Liver (tissue), 9 donors: ENCODE data around the gene SPECC1. TPM values are rescaled to one million over a fixed set of nuclear protein-coding genes. Genes with fewer than 3 reads are reported as not detected.

Experiments
- DNase-seq: peaks from one replicate; pipeline ENCODE4 v3.0.0-alpha.2; 2017; ENCODE audit warnings: low spot score
- H3K27ac ChIP-seq, 2 donors: one replicate each; pipeline ENCODE4 v1.7.0; 2013; ENCODE audit warnings: inconsistent platforms in 2 of 2, low read length in 2 of 2, control low read depth in 1 of 2, low read depth in 1 of 2, mild to moderate bottlenecking in 1 of 2
- H3K27me3 ChIP-seq, 4 donors: one replicate each; pipeline versions ENCODE4 v1.6.1 to v1.7.0; 2013; ENCODE audit warnings: low read length in 3 of 4, inconsistent platforms in 1 of 4, mild to moderate bottlenecking in 1 of 4, moderate library complexity in 1 of 4; ENCODE audit not compliant: control insufficient read depth in 4 of 4, insufficient read depth in 4 of 4
- H3K36me3 ChIP-seq, 4 donors: one replicate each; pipeline versions ENCODE4 v1.6.1 to v1.7.0; 2013; ENCODE audit warnings: low read length in 3 of 4, mild to moderate bottlenecking in 3 of 4, low read depth in 1 of 4, moderate library complexity in 1 of 4; ENCODE audit not compliant: control insufficient read depth in 4 of 4, insufficient read depth in 3 of 4
- H3K4me1 ChIP-seq, 4 donors: one replicate each; pipeline versions ENCODE4 v1.6.1 to v1.7.0; 2013; ENCODE audit warnings: low read length in 3 of 4, mild to moderate bottlenecking in 3 of 4, moderate library complexity in 1 of 4; ENCODE audit not compliant: control insufficient read depth in 4 of 4, insufficient read depth in 4 of 4
- H3K4me3 ChIP-seq, 3 donors: one replicate each; pipeline versions ENCODE4 v1.6.1 to v1.7.0; 2013; ENCODE audit warnings: low read length in 3 of 3, control low read depth in 1 of 3, low read depth in 1 of 3, mild to moderate bottlenecking in 1 of 3
- H3K9ac ChIP-seq, 2 donors: one replicate each; pipeline ENCODE4 v1.7.0; 2013; ENCODE audit warnings: low read length in 2 of 2, mild to moderate bottlenecking in 2 of 2, moderate library complexity in 2 of 2, control low read depth in 1 of 2, low read depth in 1 of 2
- H3K9me3 ChIP-seq, 4 donors: one replicate each; pipeline versions ENCODE4 v1.6.1 to v1.7.0; 2013; ENCODE audit warnings: low read length in 3 of 4; ENCODE audit not compliant: control insufficient read depth in 4 of 4
- EGR1 ChIP-seq, 2 donors: IDR thresholded peaks; 2 replicates each; pipeline ENCODE4 v1.6.1; 2016 to 2018; ENCODE audit warnings: antibody characterized with exemption in 2 of 2, low read depth in 2 of 2
- FOXA1 ChIP-seq: IDR thresholded peaks from 2 replicates; pipeline ENCODE4 v1.6.1; 2016; ENCODE audit warnings: antibody characterized with exemption
- FOXA2 ChIP-seq: IDR thresholded peaks from 2 replicates; pipeline ENCODE4 v1.6.1; 2016; ENCODE audit warnings: antibody characterized with exemption
- GABPA ChIP-seq, 2 donors: IDR thresholded peaks in 1 of 2; conservative IDR thresholded peaks in 1 of 2; 2 replicates each; pipeline ENCODE4 v1.6.1; 2016; ENCODE audit warnings: antibody characterized with exemption in 2 of 2, mild to moderate bottlenecking in 1 of 2, moderate library complexity in 1 of 2
- HNF4A ChIP-seq, 2 donors: conservative IDR thresholded peaks; 2 replicates each; pipeline ENCODE4 v1.6.1; 2016; ENCODE audit warnings: antibody characterized with exemption in 2 of 2, mild to moderate bottlenecking in 2 of 2
- HNF4G ChIP-seq: IDR thresholded peaks from 2 replicates; pipeline ENCODE4 v1.6.1; 2016; ENCODE audit warnings: antibody characterized with exemption
- JUND ChIP-seq, 2 donors: IDR thresholded peaks; 2 replicates each; pipeline ENCODE4 v1.6.1; 2016; ENCODE audit warnings: antibody characterized with exemption in 2 of 2
- NR2F2 ChIP-seq: IDR thresholded peaks from 2 replicates; pipeline ENCODE4 v1.6.1; 2016; ENCODE audit warnings: antibody characterized with exemption
- RAD21 ChIP-seq, 2 donors: IDR thresholded peaks; 2 replicates each; pipeline ENCODE4 v1.6.1; 2016; ENCODE audit warnings: antibody characterized with exemption in 2 of 2, mild to moderate bottlenecking in 2 of 2
- RXRA ChIP-seq, 2 donors: IDR thresholded peaks; 2 replicates each; pipeline ENCODE4 v1.6.1; 2017 to 2018; ENCODE audit warnings: antibody characterized with exemption in 2 of 2, mild to moderate bottlenecking in 1 of 2
- SP1 ChIP-seq: IDR thresholded peaks from 2 replicates; pipeline ENCODE4 v1.6.1; 2018; ENCODE audit warnings: antibody characterized with exemption, mild to moderate bottlenecking
- TAF1 ChIP-seq: conservative IDR thresholded peaks from 2 replicates; pipeline ENCODE4 v1.6.1; 2016; ENCODE audit warnings: antibody characterized with exemption, mild to moderate bottlenecking
- YY1 ChIP-seq: IDR thresholded peaks from 2 replicates; pipeline ENCODE4 v1.6.1; 2016; ENCODE audit warnings: antibody characterized with exemption, mild to moderate bottlenecking
- WGBS: extraction: QIAGEN DNeasy Blood & Tissue Kit; methylation state at CpG from one replicate; pipeline ENCODE4 v1.1.7; 2013; 5-methylcytosine and 5-hydroxymethylcytosine counted together
- polyA plus RNA-seq, 2 donors: library from polyadenylated mRNA; stranded (reverse) in 1 of 2; unstranded in 1 of 2; fragments of 200-250 nt in 1 of 2; fragments of >200 nt in 1 of 2; fragmentation: Nextera tagmentation in 1 of 2; extraction: Ambion mirVana in 1 of 2; gene quantifications; one replicate each; pipeline versions ENCODE4 v1.2.1 to v1.2.3, GENCODE V29; 2013 to 2015
- total RNA-seq, 2 donors: library from RNA; depleted of rRNA; stranded (reverse); fragments of >200 nt; gene quantifications; one replicate each; pipeline ENCODE4 v1.2.3, GENCODE V29; 2014
- TF ChIP-seq, protein P1 (sequence below): IDR thresholded peaks from 2 replicates; pipeline ENCODE4 v1.6.1; 2016; ENCODE audit warnings: antibody characterized with exemption
- TF ChIP-seq, protein P2 (sequence below): IDR thresholded peaks from 2 replicates; pipeline ENCODE4 v1.6.1; 2016; ENCODE audit warnings: antibody characterized with exemption, mild to moderate bottlenecking
- TF ChIP-seq, protein P3 (sequence below): IDR thresholded peaks from 2 replicates; pipeline ENCODE4 v1.6.1; 2016; ENCODE audit warnings: antibody characterized with exemption
- TF ChIP-seq, protein P4 (sequence below): fragments of 150-350 bp; IDR thresholded peaks from 2 replicates; pipeline ENCODE4 v1.5.1; 2017; ENCODE audit warnings: improper control_type of control experiment, low read depth, low read length; ENCODE audit not compliant: missing input control
- TF ChIP-seq, protein P5 (sequence below): IDR thresholded peaks from 2 replicates; pipeline ENCODE4 v1.6.1; 2016; ENCODE audit warnings: antibody characterized with exemption
- donor health status: healthy.
- donor health status: healthy.
- donor health status: healthy.
- donor health status: healthy.
- donor health status: healthy.

Gene SPECC1
- total and polyA plus RNA-seq, 4 donors: 0.36 to 70.3 (median 1.8) TPM

GRCh38 chr17:20257798-20258197 is 248.6 kb downstream of the SPECC1 start:
- Histone ChIP-seq H3K27ac (no peak overlapping the region), H3K27me3 (no peaks in the 10 kb centered on the region), H3K4me3 (no peak overlapping the region), H3K4me1 (no peaks in the 10 kb centered on the region), H3K9ac (no peak overlapping the region), H3K36me3 (no peaks in the 10 kb centered on the region), H3K9me3 (no peaks in the 10 kb centered on the region)
- TF ChIP-seq GABPA (IDR thresholded peaks at IDR 0.05 in 1 of 2, conservative IDR thresholded peaks at IDR 0.05 in 1 of 2): no peak
- TF ChIP-seq HNF4G: no peak
- TF ChIP-seq SP1: no peak
- no peak for TF ChIP-seq NR2F2
- DNase-seq: no peak
- WGBS: 84% methylated on average over 3 of the region's 3 CpGs

GRCh38 chr17:20259668-20260067 is 250.5 kb downstream of the SPECC1 start:
- no peak overlapping the region for H3K9ac ChIP-seq
- 92% methylated on average over 4 of the region's 4 CpGs for WGBS
- DNase-seq: no peak
- H3K27me3 ChIP-seq: no peaks in the 10 kb centered on the region
- H3K9me3 ChIP-seq: no peaks in the 10 kb centered on the region
- no peak overlapping the region for H3K27ac ChIP-seq
- TF ChIP-seq GABPA (IDR thresholded peaks at IDR 0.05 in 1 of 2, conservative IDR thresholded peaks at IDR 0.05 in 1 of 2): no peak
- TF ChIP-seq, protein P1, sequence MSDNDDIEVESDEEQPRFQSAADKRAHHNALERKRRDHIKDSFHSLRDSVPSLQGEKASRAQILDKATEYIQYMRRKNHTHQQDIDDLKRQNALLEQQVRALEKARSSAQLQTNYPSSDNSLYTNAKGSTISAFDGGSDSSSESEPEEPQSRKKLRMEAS: no peak
- TF ChIP-seq, protein P2, sequence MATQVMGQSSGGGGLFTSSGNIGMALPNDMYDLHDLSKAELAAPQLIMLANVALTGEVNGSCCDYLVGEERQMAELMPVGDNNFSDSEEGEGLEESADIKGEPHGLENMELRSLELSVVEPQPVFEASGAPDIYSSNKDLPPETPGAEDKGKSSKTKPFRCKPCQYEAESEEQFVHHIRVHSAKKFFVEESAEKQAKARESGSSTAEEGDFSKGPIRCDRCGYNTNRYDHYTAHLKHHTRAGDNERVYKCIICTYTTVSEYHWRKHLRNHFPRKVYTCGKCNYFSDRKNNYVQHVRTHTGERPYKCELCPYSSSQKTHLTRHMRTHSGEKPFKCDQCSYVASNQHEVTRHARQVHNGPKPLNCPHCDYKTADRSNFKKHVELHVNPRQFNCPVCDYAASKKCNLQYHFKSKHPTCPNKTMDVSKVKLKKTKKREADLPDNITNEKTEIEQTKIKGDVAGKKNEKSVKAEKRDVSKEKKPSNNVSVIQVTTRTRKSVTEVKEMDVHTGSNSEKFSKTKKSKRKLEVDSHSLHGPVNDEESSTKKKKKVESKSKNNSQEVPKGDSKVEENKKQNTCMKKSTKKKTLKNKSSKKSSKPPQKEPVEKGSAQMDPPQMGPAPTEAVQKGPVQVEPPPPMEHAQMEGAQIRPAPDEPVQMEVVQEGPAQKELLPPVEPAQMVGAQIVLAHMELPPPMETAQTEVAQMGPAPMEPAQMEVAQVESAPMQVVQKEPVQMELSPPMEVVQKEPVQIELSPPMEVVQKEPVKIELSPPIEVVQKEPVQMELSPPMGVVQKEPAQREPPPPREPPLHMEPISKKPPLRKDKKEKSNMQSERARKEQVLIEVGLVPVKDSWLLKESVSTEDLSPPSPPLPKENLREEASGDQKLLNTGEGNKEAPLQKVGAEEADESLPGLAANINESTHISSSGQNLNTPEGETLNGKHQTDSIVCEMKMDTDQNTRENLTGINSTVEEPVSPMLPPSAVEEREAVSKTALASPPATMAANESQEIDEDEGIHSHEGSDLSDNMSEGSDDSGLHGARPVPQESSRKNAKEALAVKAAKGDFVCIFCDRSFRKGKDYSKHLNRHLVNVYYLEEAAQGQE: no peak
- no peak for TF ChIP-seq YY1
- TF ChIP-seq, protein P3, sequence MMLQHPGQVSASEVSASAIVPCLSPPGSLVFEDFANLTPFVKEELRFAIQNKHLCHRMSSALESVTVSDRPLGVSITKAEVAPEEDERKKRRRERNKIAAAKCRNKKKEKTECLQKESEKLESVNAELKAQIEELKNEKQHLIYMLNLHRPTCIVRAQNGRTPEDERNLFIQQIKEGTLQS: no peak
- TF ChIP-seq TAF1: no peak
- TF ChIP-seq EGR1 (IDR thresholded peaks at IDR 0.05; ENCODE audit: low read depth in 2 of 2): no peak
- TF ChIP-seq FOXA2: no peak
- no peak for TF ChIP-seq HNF4G
- TF ChIP-seq HNF4A (conservative IDR thresholded peaks at IDR 0.05): no peak
- no peak for TF ChIP-seq RAD21 (IDR thresholded peaks at IDR 0.05)
- TF ChIP-seq SP1: no peak
- TF ChIP-seq, protein P4, sequence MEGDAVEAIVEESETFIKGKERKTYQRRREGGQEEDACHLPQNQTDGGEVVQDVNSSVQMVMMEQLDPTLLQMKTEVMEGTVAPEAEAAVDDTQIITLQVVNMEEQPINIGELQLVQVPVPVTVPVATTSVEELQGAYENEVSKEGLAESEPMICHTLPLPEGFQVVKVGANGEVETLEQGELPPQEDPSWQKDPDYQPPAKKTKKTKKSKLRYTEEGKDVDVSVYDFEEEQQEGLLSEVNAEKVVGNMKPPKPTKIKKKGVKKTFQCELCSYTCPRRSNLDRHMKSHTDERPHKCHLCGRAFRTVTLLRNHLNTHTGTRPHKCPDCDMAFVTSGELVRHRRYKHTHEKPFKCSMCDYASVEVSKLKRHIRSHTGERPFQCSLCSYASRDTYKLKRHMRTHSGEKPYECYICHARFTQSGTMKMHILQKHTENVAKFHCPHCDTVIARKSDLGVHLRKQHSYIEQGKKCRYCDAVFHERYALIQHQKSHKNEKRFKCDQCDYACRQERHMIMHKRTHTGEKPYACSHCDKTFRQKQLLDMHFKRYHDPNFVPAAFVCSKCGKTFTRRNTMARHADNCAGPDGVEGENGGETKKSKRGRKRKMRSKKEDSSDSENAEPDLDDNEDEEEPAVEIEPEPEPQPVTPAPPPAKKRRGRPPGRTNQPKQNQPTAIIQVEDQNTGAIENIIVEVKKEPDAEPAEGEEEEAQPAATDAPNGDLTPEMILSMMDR: no peak
- TF ChIP-seq, protein P5, sequence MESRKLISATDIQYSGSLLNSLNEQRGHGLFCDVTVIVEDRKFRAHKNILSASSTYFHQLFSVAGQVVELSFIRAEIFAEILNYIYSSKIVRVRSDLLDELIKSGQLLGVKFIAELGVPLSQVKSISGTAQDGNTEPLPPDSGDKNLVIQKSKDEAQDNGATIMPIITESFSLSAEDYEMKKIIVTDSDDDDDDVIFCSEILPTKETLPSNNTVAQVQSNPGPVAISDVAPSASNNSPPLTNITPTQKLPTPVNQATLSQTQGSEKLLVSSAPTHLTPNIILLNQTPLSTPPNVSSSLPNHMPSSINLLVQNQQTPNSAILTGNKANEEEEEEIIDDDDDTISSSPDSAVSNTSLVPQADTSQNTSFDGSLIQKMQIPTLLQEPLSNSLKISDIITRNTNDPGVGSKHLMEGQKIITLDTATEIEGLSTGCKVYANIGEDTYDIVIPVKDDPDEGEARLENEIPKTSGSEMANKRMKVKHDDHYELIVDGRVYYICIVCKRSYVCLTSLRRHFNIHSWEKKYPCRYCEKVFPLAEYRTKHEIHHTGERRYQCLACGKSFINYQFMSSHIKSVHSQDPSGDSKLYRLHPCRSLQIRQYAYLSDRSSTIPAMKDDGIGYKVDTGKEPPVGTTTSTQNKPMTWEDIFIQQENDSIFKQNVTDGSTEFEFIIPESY: no peak
- no peak for TF ChIP-seq FOXA1
- TF ChIP-seq NR2F2: no peak
- TF ChIP-seq JUND (IDR thresholded peaks at IDR 0.05): no peak
- TF ChIP-seq RXRA (IDR thresholded peaks at IDR 0.05): no peak
- H3K4me1 ChIP-seq: no peaks in the 10 kb centered on the region
- H3K4me3 ChIP-seq: no peak overlapping the region
- H3K36me3 ChIP-seq: no peaks in the 10 kb centered on the region
